SJSA1 (cell line): ENCODE data around the gene CAPN15. TPM values are rescaled to one million over a fixed set of nuclear protein-coding genes. Genes with fewer than 3 reads are reported as not detected.

ENCODE experiments used
- DNase-seq, 2 experiments: peaks; one replicate each; pipeline ENCODE4 v3.0.0-alpha.2; 2015 to 2020; ENCODE audit warnings: low spot score in 2 of 2, low read depth in 1 of 2
- H3K27ac ChIP-seq: fragments of 250-450 bp; sonication (Bioruptor Pico); 2 replicates; pipeline ENCODE4 v1.5.1; 2020; ENCODE audit warnings: mild to moderate bottlenecking, moderate library complexity
- H3K27me3 ChIP-seq: fragments of 250-450 bp; sonication (Bioruptor Pico); replicated peaks from 2 replicates; pipeline ENCODE4 v1.5.1; 2020; ENCODE audit warnings: mild to moderate bottlenecking, moderate library complexity
- H3K36me3 ChIP-seq: fragments of 250-450 bp; sonication (Bioruptor Pico); 2 replicates; pipeline ENCODE4 v1.5.1; 2020; ENCODE audit warnings: mild to moderate bottlenecking
- H3K4me1 ChIP-seq: fragments of 250-450 bp; sonication (Bioruptor Pico); replicated peaks from 2 replicates; pipeline ENCODE4 v1.6.1; 2021; ENCODE audit warnings: mild to moderate bottlenecking
- H3K4me3 ChIP-seq: fragments of 250-450 bp; sonication (Bioruptor Pico); 2 replicates; pipeline ENCODE4 v1.5.1; 2020; ENCODE audit warnings: mild to moderate bottlenecking
- H3K9me3 ChIP-seq: fragments of 250-450 bp; sonication (Bioruptor Pico); replicated peaks from 2 replicates; pipeline ENCODE4 v1.5.1; 2020; ENCODE audit warnings: mild to moderate bottlenecking
- total RNA-seq: library from RNA; depleted of rRNA; stranded (reverse); fragments of >200 nt; shearing (Covaris generic); gene quantifications from 2 replicates; pipeline ENCODE4 v1.2.3, GENCODE V29; 2014

The CAPN15 gene
- total RNA-seq, 1 experiment from 2014 or later: 46.1 TPM

- peaks cover 40% of the 10 kb centered on the region for H3K27me3 ChIP-seq
- no peaks in the 10 kb centered on the region for H3K9me3 ChIP-seq
- DNase-seq: no peak
- no peaks in the 10 kb centered on the region for H3K36me3 ChIP-seq
- no peak overlapping the region for H3K27ac ChIP-seq
- H3K4me1 ChIP-seq: no peaks in the 10 kb centered on the region; the same call in 1 of the 2 replicates
- H3K4me3 ChIP-seq: no peak overlapping the region
These were observed 34.7 kb downstream of the CAPN15 start for GRCh38 chr16:561957-562938.

GRCh38 chr16:563072-563644 lies 35.6 kb downstream of the CAPN15 start:
- no peaks in the 10 kb centered on the region; the same call in 1 of the 2 replicates for H3K4me1 ChIP-seq
- H3K9me3 ChIP-seq: no peaks in the 10 kb centered on the region
- H3K27ac ChIP-seq: no peak overlapping the region
- H3K4me3 ChIP-seq: no peak overlapping the region
- no peaks in the 10 kb centered on the region for H3K36me3 ChIP-seq
- peaks cover 37% of the 10 kb centered on the region for H3K27me3 ChIP-seq
- no peak for DNase-seq

- 0 out of 2 replicates have a peak, but pooled peaks cover under 1% of the 10 kb centered on the region for H3K9me3 ChIP-seq
- no peak overlapping the region for H3K27ac ChIP-seq
- no peak for DNase-seq
- no peak overlapping the region for H3K4me3 ChIP-seq
- H3K27me3 ChIP-seq: peaks cover 20% of the 10 kb centered on the region
- peaks cover 6% of the 10 kb centered on the region for H3K4me1 ChIP-seq
- peaks cover under 1% of the 10 kb centered on the region for H3K36me3 ChIP-seq
These were observed 37.3 kb downstream of the CAPN15 start for GRCh38 chr16:564690-565418.

GRCh38 chr16:565419-566330 lies 38.2 kb downstream of the CAPN15 start:
- H3K27ac ChIP-seq: no peak overlapping the region
- DNase-seq: no peak
- H3K4me1 ChIP-seq: peaks cover 11% of the 10 kb centered on the region
- H3K9me3 ChIP-seq: 0 out of 2 replicates have a peak, but pooled peaks cover 4% of the 10 kb centered on the region
- H3K36me3 ChIP-seq: peaks cover 5% of the 10 kb centered on the region
- peaks cover 19% of the 10 kb centered on the region for H3K27me3 ChIP-seq
- no peak overlapping the region for H3K4me3 ChIP-seq

GRCh38 chr16:566475-567372 lies 39.2 kb downstream of the CAPN15 start, which contains the start of gene NHLRC4:
TSS of gene NHLRC4 (plus strand) at chr16:567005. CDS start at chr16:568048, 1,043 bp downstream.
- H3K27me3 ChIP-seq: peaks cover 8% of the 10 kb centered on the region
- H3K4me3 ChIP-seq: no peak within 1 kb of the TSS
- H3K27ac ChIP-seq: no peak within 1 kb of the TSS
- H3K4me1 ChIP-seq: peaks cover 13% of the 10 kb centered on the region
- H3K36me3 ChIP-seq: peaks cover 5% of the 10 kb centered on the region
- DNase-seq: no peak
- H3K9me3 ChIP-seq: 0 out of 2 replicates have a peak, but pooled peaks cover 4% of the 10 kb centered on the region

- H3K36me3 ChIP-seq: peaks cover 8% of the 10 kb centered on the region
- DNase-seq: no peak
These were observed 40.1 kb downstream of the CAPN15 start for GRCh38 chr16:567373-568256.

GRCh38 chr16:568401-569258 lies 41.1 kb downstream of the CAPN15 start:
- H3K27ac ChIP-seq: no peak overlapping the region
- H3K36me3 ChIP-seq: peaks cover 8% of the 10 kb centered on the region
- H3K27me3 ChIP-seq: no peaks in the 10 kb centered on the region
- no peak overlapping the region; the same call in 1 of the 2 replicates for H3K4me3 ChIP-seq
- H3K4me1 ChIP-seq: peaks cover 13% of the 10 kb centered on the region
- no peak for DNase-seq
- 0 out of 2 replicates have a peak, but pooled peaks cover 4% of the 10 kb centered on the region for H3K9me3 ChIP-seq

More at GRCh38 chr16:567373-568256, 40.1 kb downstream of the CAPN15 start:
- H3K4me1 ChIP-seq: peaks cover 13% of the 10 kb centered on the region
- 0 out of 2 replicates have a peak, but pooled peaks cover 4% of the 10 kb centered on the region for H3K9me3 ChIP-seq
- H3K4me3 ChIP-seq: no peak overlapping the region
- H3K27ac ChIP-seq: no peak overlapping the region
- H3K27me3 ChIP-seq: peaks cover 1% of the 10 kb centered on the region; the same call in 1 of the 2 replicates

- H3K9me3 ChIP-seq: 0 out of 2 replicates have a peak, but pooled peaks cover 4% of the 10 kb centered on the region
- peaks cover 18% of the 10 kb centered on the region for H3K36me3 ChIP-seq
- peak; percentile 69 to 81 for DNase-seq
- H3K27me3 ChIP-seq: no peaks in the 10 kb centered on the region
- H3K4me3 ChIP-seq: peak within 1 kb of the TSS; percentile 99
- peaks cover 13% of the 10 kb centered on the region for H3K4me1 ChIP-seq
- H3K27ac ChIP-seq: peak within 1 kb of the TSS; percentile 63
These were observed 42.1 kb downstream of the CAPN15 start, which contains the start of gene PIGQ for GRCh38 chr16:569445-570254. TSS of gene PIGQ (plus strand) at chr16:569968. CDS start at chr16:574075, 4,107 bp downstream.

GRCh38 chr16:572865-573650 lies 45.5 kb downstream of the CAPN15 start:
- H3K4me3 ChIP-seq: no peak overlapping the region
- H3K4me1 ChIP-seq: peaks cover 13% of the 10 kb centered on the region
- 0 out of 2 replicates have a peak, but pooled peaks cover 4% of the 10 kb centered on the region for H3K9me3 ChIP-seq
- H3K27me3 ChIP-seq: no peaks in the 10 kb centered on the region
- H3K36me3 ChIP-seq: peaks cover 34% of the 10 kb centered on the region
- no peak overlapping the region for H3K27ac ChIP-seq
- no peak for DNase-seq
